Raji (cell line): ENCODE measurements around the gene INHBA.

Source experiments
- POLR2A ChIP-seq: IDR thresholded peaks from 2 replicates; pipeline ENCODE4 v1.6.1; 2011; ENCODE audit warnings: low read depth, low read length, control low read depth; ENCODE audit not compliant: insufficient read depth

The INHBA gene

GRCh38 chr7:41674505-41675023 lies 28.3 kb downstream of the INHBA start:
- TF ChIP-seq POLR2A, result no peak

- no peak for TF ChIP-seq POLR2A
These were observed 41.3 kb downstream of the INHBA start for GRCh38 chr7:41661596-41661995.

GRCh38 chr7:41659539-41659938 lies 43.4 kb downstream of the INHBA start:
- TF ChIP-seq POLR2A, result no peak

GRCh38 chr7:41656366-41656765 lies 46.5 kb downstream of the INHBA start:
- TF ChIP-seq POLR2A, result no peak

GRCh38 chr7:41655426-41655825 lies 47.5 kb downstream of the INHBA start:
- no peak for TF ChIP-seq POLR2A

GRCh38 chr7:41652267-41652666 lies 50.6 kb downstream of the INHBA start:
- no peak for TF ChIP-seq POLR2A

GRCh38 chr7:41648501-41648900 lies 54.4 kb downstream of the INHBA start:
- TF ChIP-seq POLR2A, result no peak

GRCh38 chr7:41643616-41644015 lies 59.3 kb downstream of the INHBA start:
- no peak for TF ChIP-seq POLR2A

- no peak for TF ChIP-seq POLR2A
These were observed 61.2 kb downstream of the INHBA start for GRCh38 chr7:41641665-41642014.

- TF ChIP-seq POLR2A, result no peak
These were observed 61.8 kb downstream of the INHBA start for GRCh38 chr7:41641011-41641664.

GRCh38 chr7:41640487-41640886 lies 62.4 kb downstream of the INHBA start:
- TF ChIP-seq POLR2A, result no peak

GRCh38 chr7:41637049-41637448 lies 65.8 kb downstream of the INHBA start:
- no peak for TF ChIP-seq POLR2A
